ENCODE results near the gene SCNN1A.

GRCh38 chr12:6324936-6325750 is 50.2 kb downstream of the SCNN1A start:
- TF ChIP-seq CTCF (IDR thresholded peaks at IDR 0.05; ENCODE audit: low read length), result no peak
- TF ChIP-seq EZH2phosphoT487 (IDR thresholded peaks at IDR 0.05; ENCODE audit: low read length), result no peak
- TF ChIP-seq EZH2 (optimal IDR thresholded peaks at IDR 0.05; ENCODE audit: low read depth, low read length), result no peak

Data from MM.1S (cell line).